Prostate gland (tissue), 2 donors: ENCODE data around the gene TRNP1.

Experiments
- POLR2A ChIP-seq: fragments of 450-650 bp; IDR thresholded peaks from one replicate; pipeline ENCODE4 v1.6.1; 2016; ENCODE audit warnings: antibody characterized with exemption, mild to moderate bottlenecking
- TF ChIP-seq, protein P1 (sequence below), 4 experiments: fragments of 200-600 bp in 2 of 4; fragments of 450-650 bp in 2 of 4; sonication (generic) in 2 of 4; IDR thresholded peaks; 1 replicate in 3 of 4; 2 replicates in 1 of 4; pipeline ENCODE4 v1.5.1; 2016 to 2019; ENCODE audit warnings: antibody characterized with exemption in 4 of 4, mild to moderate bottlenecking in 2 of 4, moderate library complexity in 2 of 4

DNA sequence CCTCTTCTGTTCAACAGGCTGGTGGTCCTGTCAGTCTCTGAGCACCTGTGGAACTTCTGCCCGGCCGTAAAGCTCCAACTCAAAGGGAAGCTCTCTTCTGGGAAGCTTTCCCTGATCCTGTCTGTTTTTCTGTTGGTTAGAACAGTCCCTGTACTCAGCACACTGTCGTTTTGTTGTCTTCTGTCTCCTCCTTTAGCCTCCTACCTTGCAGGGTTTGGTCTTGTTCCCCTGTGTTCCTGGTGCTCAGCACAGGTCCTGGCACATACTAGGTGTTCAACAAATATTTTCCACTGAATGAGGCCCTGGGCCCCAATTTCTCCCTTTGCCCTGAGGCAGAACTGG lies 32.9 kb upstream of the TRNP1 start:
- TF ChIP-seq, protein P1, sequence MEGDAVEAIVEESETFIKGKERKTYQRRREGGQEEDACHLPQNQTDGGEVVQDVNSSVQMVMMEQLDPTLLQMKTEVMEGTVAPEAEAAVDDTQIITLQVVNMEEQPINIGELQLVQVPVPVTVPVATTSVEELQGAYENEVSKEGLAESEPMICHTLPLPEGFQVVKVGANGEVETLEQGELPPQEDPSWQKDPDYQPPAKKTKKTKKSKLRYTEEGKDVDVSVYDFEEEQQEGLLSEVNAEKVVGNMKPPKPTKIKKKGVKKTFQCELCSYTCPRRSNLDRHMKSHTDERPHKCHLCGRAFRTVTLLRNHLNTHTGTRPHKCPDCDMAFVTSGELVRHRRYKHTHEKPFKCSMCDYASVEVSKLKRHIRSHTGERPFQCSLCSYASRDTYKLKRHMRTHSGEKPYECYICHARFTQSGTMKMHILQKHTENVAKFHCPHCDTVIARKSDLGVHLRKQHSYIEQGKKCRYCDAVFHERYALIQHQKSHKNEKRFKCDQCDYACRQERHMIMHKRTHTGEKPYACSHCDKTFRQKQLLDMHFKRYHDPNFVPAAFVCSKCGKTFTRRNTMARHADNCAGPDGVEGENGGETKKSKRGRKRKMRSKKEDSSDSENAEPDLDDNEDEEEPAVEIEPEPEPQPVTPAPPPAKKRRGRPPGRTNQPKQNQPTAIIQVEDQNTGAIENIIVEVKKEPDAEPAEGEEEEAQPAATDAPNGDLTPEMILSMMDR (IDR thresholded peaks at IDR 0.05): no peak
- TF ChIP-seq POLR2A: no peak
